Activated naive CD4-positive, alpha-beta T cell treated with anti-CD3 and anti-CD28 coated beads, Interleukin-2, amount 50 U/mL, for 16 hours (primary cell): Measurements from ENCODE around the gene JAK3.
"Not testable (repeated sequence)": the region's sequence is repeated elsewhere in the genome, so short reads cannot be mapped to it uniquely, and the experiment has no call there.

Source experiments
- DNase-seq: peaks from one replicate; pipeline ENCODE4 v3.0.0-alpha.2; 2020

Gene JAK3

GRCh38 chr19:17802137-17802858, 45.5 kb downstream of the JAK3 start:
- no peak for DNase-seq

GRCh38 chr19:17798599-17798998, 49.2 kb downstream of the JAK3 start:
- DNase-seq = not testable (repeated sequence)

- peak; percentile 52 for DNase-seq
Observed at GRCh38 chr19:17797424-17798201, 50.2 kb downstream of the JAK3 start.

GRCh38 chr19:17796838-17797423, 50.9 kb downstream of the JAK3 start:
- DNase-seq = no peak

GRCh38 chr19:17796013-17796837, 51.6 kb downstream of the JAK3 start:
- DNase-seq = no peak

- no peak for DNase-seq
Observed at GRCh38 chr19:17795495-17795856, 52.3 kb downstream of the JAK3 start.

GRCh38 chr19:17794731-17795494, 52.9 kb downstream of the JAK3 start, which contains the start of gene B3GNT3:
TSS of gene B3GNT3 (plus strand) at chr19:17795138. CDS start at chr19:17807808, 12,670 bp downstream.
- peak; percentile 26 for DNase-seq

GRCh38 chr19:17794412-17794730, 53.4 kb downstream of the JAK3 start:
- DNase-seq = no peak

GRCh38 chr19:17790059-17790780, 57.6 kb downstream of the JAK3 start:
- DNase-seq = no peak

- no peak for DNase-seq
Observed at GRCh38 chr19:17788632-17789031, 59.1 kb downstream of the JAK3 start.

GRCh38 chr19:17787274-17787913, 60.4 kb downstream of the JAK3 start:
- DNase-seq = no peak

GRCh38 chr19:17784201-17785008, 63.4 kb downstream of the JAK3 start:
- DNase-seq = peak; percentile 71

GRCh38 chr19:17783721-17784120, 64.1 kb downstream of the JAK3 start:
- not testable (repeated sequence) for DNase-seq

GRCh38 chr19:17780781-17781180, 67.0 kb downstream of the JAK3 start:
- no peak for DNase-seq

- DNase-seq = no peak
Observed at GRCh38 chr19:17778968-17779929, 68.5 kb downstream of the JAK3 start.

GRCh38 chr19:17778251-17778967, 69.4 kb downstream of the JAK3 start:
- DNase-seq = peak; percentile 32

GRCh38 chr19:17777840-17778239, 69.9 kb downstream of the JAK3 start:
- DNase-seq = not testable (repeated sequence)
